Nephron (organoid): Measurements from ENCODE around the gene PPP1R1C.

Source experiments
- H3K27ac Mint-ChIP-seq, 3 experiments: 2 replicates each; pipeline ENCODE4 v1.8.0; 2020; ENCODE audit warnings: mixed read lengths in 3 of 3, mild to moderate bottlenecking in 2 of 3, moderate library complexity in 1 of 3
- H3K27me3 Mint-ChIP-seq: 2 replicates; pipeline ENCODE4 v1.8.0; 2021; ENCODE audit warnings: low read depth, mild to moderate bottlenecking, moderate library complexity, mixed read lengths
- H3K36me3 Mint-ChIP-seq: 2 replicates; pipeline ENCODE4 v1.8.0; 2020; ENCODE audit warnings: low read depth, mixed read lengths
- H3K4me1 Mint-ChIP-seq: 2 replicates; pipeline ENCODE4 v1.8.0; 2020; ENCODE audit warnings: mixed read lengths
- H3K4me3 Mint-ChIP-seq, 3 experiments: 2 replicates each; pipeline ENCODE4 v1.8.0; 2020; ENCODE audit warnings: mild to moderate bottlenecking in 3 of 3, mixed read lengths in 3 of 3, moderate library complexity in 2 of 3
- H3K9me3 Mint-ChIP-seq: 2 replicates; pipeline ENCODE4 v1.8.0; 2020; ENCODE audit warnings: mixed read lengths
- TF ChIP-seq, protein P1 (sequence below), 3 experiments: fragments of 200-600 bp; sonication (generic); IDR thresholded peaks; one replicate each; pipeline ENCODE4 v1.5.0; 2021; ENCODE audit warnings: antibody characterized with exemption in 3 of 3; ENCODE audit not compliant: unreplicated experiment in 3 of 3

PPP1R1C gene

DNA sequence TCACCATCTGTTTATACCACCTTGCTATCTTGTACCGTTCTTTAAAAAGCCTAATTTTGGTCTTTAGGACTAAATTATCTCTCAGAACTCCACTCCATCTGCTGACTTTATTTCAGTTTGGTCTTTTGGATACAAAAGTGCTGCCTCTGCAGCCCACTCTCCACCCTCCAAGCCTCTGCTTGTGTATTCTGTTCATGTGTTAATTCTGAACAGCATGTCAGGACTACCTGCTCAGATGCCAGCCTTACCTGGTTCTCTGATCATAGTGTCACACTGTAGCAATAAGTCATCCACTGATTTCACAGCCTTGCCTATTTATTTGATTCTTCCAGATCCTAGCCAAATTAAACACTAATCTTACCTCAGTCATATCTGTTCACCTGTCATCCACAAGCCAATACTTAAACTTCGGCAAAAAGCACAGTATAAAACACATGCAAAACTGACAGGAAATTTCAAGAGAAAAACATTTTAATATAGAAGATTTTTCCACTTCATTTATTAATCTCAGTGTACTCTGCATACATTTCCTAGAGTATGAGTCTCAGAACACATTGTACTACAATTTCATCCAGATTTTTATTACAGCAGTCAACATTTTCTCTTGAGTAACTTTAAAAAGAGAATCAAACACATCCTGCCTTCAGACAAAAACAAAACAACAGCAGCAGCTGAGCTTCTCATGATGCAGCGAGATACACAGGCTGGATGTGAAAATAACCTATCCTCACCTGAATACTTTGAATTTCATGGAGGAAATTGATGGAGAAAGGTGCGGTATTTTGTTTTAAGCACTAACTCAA lies 64.9 kb downstream of the PPP1R1C start:
- Mint-ChIP-seq H3K27me3 (no peaks in the 10 kb centered on the region), H3K4me3 (no peak overlapping the region), H3K9me3 (peaks cover 2% of the 10 kb centered on the region), H3K36me3 (no peaks in the 10 kb centered on the region), H3K4me1 (peaks cover 8% of the 10 kb centered on the region), H3K27ac (peak overlapping the region in 2 of 3 experiments; percentile 3 to 5)
- TF ChIP-seq, protein P1, sequence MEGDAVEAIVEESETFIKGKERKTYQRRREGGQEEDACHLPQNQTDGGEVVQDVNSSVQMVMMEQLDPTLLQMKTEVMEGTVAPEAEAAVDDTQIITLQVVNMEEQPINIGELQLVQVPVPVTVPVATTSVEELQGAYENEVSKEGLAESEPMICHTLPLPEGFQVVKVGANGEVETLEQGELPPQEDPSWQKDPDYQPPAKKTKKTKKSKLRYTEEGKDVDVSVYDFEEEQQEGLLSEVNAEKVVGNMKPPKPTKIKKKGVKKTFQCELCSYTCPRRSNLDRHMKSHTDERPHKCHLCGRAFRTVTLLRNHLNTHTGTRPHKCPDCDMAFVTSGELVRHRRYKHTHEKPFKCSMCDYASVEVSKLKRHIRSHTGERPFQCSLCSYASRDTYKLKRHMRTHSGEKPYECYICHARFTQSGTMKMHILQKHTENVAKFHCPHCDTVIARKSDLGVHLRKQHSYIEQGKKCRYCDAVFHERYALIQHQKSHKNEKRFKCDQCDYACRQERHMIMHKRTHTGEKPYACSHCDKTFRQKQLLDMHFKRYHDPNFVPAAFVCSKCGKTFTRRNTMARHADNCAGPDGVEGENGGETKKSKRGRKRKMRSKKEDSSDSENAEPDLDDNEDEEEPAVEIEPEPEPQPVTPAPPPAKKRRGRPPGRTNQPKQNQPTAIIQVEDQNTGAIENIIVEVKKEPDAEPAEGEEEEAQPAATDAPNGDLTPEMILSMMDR (IDR thresholded peaks at IDR 0.05; ENCODE audit: unreplicated experiment in 3 of 3) = no peak

- H3K36me3 Mint-ChIP-seq = no peaks in the 10 kb centered on the region
- TF ChIP-seq, protein P1 (IDR thresholded peaks at IDR 0.05; ENCODE audit: unreplicated experiment in 3 of 3) = no peak
- peaks cover 2% of the 10 kb centered on the region for H3K9me3 Mint-ChIP-seq
- H3K4me1 Mint-ChIP-seq = peaks cover 5% of the 10 kb centered on the region
- H3K27ac Mint-ChIP-seq = peak overlapping the region in 2 of 3 experiments; percentile 11 to 27
- H3K4me3 Mint-ChIP-seq = no peak overlapping the region
- H3K27me3 Mint-ChIP-seq = no peaks in the 10 kb centered on the region
Observed at GRCh38 chr2:182055993-182056392, 70.3 kb downstream of the PPP1R1C start.

DNA sequence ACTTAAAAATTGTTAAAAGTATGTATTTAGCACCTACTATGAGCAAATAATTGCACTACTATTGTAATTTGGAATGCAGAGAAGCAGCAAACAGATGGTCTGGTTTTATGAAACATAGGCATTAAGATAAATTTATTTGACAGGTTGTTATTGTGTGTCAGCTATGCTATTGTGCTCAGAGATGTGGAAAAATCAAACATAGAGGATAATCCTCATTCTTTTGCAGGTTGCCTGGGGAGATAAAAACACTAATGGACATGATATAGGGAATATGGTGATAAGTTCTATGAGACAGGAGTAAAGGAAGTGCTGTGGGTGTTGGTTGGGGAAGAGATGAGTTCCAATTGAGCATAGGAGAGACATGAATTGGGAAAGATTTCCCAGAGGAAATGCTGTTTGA lies 71.3 kb downstream of the PPP1R1C start:
- TF ChIP-seq, protein P1 (IDR thresholded peaks at IDR 0.05; ENCODE audit: unreplicated experiment in 3 of 3) = no peak
- peaks cover 2% of the 10 kb centered on the region for H3K9me3 Mint-ChIP-seq
- no peak overlapping the region for H3K27ac Mint-ChIP-seq
- H3K4me1 Mint-ChIP-seq = peaks cover 9% of the 10 kb centered on the region
- H3K4me3 Mint-ChIP-seq = no peak overlapping the region
- no peaks in the 10 kb centered on the region for H3K36me3 Mint-ChIP-seq
- no peaks in the 10 kb centered on the region for H3K27me3 Mint-ChIP-seq

GRCh38 chr2:182058056-182058455 lies 72.4 kb downstream of the PPP1R1C start:
- Mint-ChIP-seq H3K27me3 (no peaks in the 10 kb centered on the region), H3K4me3 (no peak overlapping the region), H3K27ac (no peak overlapping the region), H3K36me3 (no peaks in the 10 kb centered on the region), H3K9me3 (peaks cover 2% of the 10 kb centered on the region), H3K4me1 (peaks cover 13% of the 10 kb centered on the region)
- TF ChIP-seq, protein P1 (IDR thresholded peaks at IDR 0.05; ENCODE audit: unreplicated experiment in 3 of 3) = no peak

DNA sequence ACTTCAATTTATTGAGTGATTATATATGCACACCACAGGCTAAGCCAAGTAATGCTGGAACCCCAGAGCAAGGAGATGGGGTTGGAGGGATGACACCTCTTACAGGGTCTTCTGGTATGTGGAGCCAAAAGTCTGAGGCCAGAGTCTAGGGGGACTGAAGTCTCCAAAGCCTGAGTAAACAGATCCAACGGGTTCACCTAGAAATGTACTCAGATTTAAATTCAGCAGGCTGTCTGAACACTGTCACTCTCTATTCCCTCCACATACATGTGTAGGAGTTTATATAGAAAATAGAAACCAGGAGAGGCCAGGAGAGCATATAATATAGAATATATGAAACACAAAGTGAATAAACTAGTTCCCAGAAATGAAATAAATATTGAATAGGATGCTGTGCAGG lies 76.1 kb downstream of the PPP1R1C start:
- no peaks in the 10 kb centered on the region for H3K27me3 Mint-ChIP-seq
- H3K4me3 Mint-ChIP-seq = no peak overlapping the region
- H3K27ac Mint-ChIP-seq = peak overlapping the region in 1 of 3 experiments; percentile 7
- H3K36me3 Mint-ChIP-seq = no peaks in the 10 kb centered on the region
- H3K9me3 Mint-ChIP-seq = no peaks in the 10 kb centered on the region
- TF ChIP-seq, protein P1 (IDR thresholded peaks at IDR 0.05; ENCODE audit: unreplicated experiment in 3 of 3) = no peak
- peaks cover 25% of the 10 kb centered on the region for H3K4me1 Mint-ChIP-seq
